Retinal pigment epithelial cell (primary cell): Measurements from ENCODE around the gene CMAS.
A peak's percentile ranks its signal among the peaks of the same experiment; 100 is the strongest.

Experiments
- DNase-seq: peaks from one replicate; pipeline ENCODE4 v3.0.0-alpha.2; 2010; ENCODE audit warnings: low read depth
- H3K4me3 ChIP-seq: 2 replicates; pipeline ENCODE4 v1.5.1; 2011; ENCODE audit warnings: mild to moderate bottlenecking, low read length, control low read depth, moderate library complexity
- TF ChIP-seq, protein P1 (sequence below): conservative IDR thresholded peaks from 2 replicates; pipeline ENCODE4 v1.5.1; 2011; ENCODE audit warnings: low read depth, low read length, control low read depth, inconsistent platforms

CMAS gene

DNA sequence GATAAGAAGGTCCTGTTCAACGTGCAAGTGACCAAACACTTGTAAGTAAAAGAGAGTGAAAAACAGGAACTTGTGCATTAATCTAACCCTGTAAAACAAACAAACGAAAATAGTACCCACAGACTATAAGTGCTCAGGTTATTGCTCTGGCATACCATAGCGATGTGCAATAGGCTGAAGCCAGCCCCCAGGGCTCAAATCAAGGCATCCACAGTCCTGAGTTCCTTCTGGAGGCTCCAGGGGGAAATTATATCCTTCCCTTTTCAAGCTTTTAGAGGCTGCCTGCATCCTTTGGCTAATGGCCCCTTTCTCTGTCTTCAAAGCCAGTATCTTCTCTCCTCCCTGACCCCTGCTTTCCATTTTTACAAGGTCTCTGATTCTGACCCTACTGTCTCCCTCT, 8.1 kb upstream of the CMAS start:
- TF ChIP-seq, protein P1, sequence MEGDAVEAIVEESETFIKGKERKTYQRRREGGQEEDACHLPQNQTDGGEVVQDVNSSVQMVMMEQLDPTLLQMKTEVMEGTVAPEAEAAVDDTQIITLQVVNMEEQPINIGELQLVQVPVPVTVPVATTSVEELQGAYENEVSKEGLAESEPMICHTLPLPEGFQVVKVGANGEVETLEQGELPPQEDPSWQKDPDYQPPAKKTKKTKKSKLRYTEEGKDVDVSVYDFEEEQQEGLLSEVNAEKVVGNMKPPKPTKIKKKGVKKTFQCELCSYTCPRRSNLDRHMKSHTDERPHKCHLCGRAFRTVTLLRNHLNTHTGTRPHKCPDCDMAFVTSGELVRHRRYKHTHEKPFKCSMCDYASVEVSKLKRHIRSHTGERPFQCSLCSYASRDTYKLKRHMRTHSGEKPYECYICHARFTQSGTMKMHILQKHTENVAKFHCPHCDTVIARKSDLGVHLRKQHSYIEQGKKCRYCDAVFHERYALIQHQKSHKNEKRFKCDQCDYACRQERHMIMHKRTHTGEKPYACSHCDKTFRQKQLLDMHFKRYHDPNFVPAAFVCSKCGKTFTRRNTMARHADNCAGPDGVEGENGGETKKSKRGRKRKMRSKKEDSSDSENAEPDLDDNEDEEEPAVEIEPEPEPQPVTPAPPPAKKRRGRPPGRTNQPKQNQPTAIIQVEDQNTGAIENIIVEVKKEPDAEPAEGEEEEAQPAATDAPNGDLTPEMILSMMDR: no peak
- no peak for DNase-seq
- H3K4me3 ChIP-seq: no peak overlapping the region

DNA sequence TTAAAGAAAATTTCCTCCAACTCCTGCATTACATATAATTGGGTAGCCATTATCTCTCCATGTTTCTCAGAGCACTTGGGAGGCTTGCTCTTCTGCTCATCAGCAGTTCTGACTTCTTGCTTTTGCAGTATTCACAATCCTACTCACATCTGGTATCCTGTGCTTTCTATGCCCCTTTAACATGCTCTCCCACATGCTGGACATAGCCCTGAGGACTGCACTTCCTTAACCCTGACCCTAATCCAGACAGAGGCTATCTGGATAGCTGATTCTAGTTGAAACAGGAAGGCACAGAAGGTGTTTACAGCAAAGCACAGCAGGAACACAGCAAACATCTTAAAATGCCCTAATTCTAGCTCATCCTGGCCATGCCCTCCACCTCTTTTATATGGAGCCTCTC, 7.3 kb upstream of the CMAS start:
- TF ChIP-seq, protein P1: no peak
- no peak for DNase-seq
- H3K4me3 ChIP-seq: no peak overlapping the region

DNA sequence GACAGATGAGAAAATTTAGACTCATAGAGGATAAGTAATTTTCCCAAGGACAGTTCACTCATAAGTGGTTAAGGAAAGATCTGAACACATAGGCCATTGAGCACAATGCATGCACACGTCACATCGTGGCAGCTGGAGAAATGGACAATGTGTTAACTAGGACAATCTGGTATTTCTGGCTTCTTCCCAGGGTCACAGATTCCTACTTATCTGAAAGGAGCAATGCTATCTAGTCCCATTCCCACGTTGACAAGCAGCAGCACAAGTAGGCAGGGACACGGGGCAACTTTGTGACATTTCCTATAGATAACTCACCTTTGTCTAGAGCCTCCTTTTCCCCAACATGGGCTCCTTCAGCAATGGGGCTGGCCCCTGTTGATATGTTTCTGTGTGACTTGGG, 6.7 kb upstream of the CMAS start:
- TF ChIP-seq, protein P1: no peak
- no peak for DNase-seq
- H3K4me3 ChIP-seq: no peak overlapping the region

DNA sequence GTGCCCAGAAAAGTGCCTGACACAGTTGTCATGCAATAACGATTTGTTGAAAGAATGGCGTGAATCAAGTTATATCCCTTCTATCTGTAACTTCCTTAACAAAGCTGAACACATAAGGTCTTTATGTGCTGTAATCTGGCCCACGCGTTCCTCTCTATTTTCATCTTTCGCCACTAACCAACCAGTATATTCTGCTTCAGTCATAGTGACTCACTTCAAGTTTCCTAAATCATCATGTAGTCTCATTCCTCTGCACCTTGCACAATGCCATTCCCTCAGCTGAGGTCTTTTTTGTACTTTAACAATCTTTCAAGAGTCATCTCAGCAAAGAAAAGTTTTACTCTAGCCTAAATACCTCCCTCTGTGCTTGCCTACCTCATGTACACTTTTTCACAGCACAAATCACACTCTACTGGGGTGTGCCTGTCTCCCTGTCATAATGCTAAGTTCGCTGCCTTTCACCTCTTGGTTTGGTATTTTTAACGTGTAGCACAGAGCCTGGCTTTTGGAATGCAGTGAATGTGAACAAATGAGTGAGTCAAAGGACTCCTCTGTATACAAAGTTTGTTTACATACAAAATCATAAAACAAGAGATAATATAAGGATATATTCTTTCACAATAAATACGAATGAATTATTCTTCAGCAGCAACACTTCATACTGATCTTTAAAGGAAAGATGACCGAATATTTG, 2.9 kb upstream of the CMAS start:
- TF ChIP-seq, protein P1: no peak
- no peak overlapping the region for H3K4me3 ChIP-seq
- DNase-seq: no peak

DNA sequence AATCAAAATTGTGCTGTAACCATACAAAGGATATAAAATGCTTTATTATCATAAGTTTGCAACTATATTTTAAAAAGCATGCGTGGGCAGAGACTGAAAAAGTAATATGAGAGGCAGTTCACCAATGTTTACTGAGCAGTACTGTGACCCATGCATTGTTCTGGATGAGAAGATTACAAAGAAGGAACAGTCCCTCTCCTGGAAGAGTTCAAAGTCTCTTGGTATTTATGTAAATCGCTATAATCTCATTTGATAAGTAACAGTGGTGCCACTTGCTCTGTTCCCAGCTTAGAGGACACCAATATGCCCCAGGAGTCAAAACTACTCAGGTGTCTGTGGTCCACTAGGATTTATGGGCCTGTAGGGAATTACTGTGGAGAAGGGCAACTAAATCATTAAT, 2.1 kb upstream of the CMAS start:
- TF ChIP-seq, protein P1: no peak
- no peak overlapping the region for H3K4me3 ChIP-seq
- no peak for DNase-seq

DNA sequence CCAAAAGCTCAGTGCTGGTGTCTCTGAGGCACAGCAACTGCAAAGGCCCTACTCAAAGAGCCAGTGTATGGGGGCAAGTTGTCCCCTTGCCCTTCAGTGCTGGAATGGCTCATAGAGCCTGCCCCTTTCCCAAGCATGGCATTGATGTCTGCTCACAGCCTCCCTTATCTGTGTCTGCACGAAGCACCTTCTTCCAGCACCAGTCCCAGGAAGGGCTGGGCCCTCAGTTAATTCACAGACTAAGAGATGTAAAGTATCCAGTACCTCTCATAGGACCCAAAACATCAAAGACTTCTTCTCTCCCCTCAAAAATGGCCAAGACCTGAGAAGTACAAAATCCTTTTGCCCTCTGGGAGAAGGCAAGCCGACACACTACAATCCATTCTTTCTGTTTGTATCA, 1.6 kb upstream of the CMAS start:
- no peak for DNase-seq
- no peak overlapping the region for H3K4me3 ChIP-seq
- TF ChIP-seq, protein P1: no peak

DNA sequence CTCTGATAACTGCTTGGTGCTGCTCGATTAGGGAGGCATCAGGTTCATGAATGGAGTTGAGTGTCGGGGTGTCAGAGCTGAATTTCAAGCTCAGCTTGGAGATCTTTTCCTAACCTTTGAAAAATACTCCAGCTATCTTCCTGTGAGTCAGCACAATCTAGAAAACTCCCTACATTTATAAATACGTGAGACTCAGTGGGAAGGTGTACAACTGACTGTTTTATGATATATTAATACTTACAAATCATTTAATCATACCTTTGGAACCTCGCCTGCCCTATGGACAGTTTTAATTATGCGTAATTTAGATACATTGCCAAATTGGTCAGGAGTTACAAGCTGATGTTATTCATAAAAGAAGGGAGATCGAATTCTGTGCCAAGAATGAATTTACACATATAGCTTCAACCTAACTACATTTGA, 961 bp downstream of the CMAS start:
- peak overlapping the region; percentile 89 for H3K4me3 ChIP-seq
- TF ChIP-seq, protein P1: no peak
- DNase-seq: no peak
